Endodermal cell (in vitro differentiated cells): ENCODE measurements around the gene OR6C1. TPM values are rescaled to one million over a fixed set of nuclear protein-coding genes. Genes with fewer than 3 reads are reported as not detected.

ENCODE experiments used
- DNase-seq: peaks from one replicate; pipeline ENCODE4 v3.0.0-alpha.2; 2017
- H3K27ac ChIP-seq: 2 replicates; pipeline ENCODE4 v1.5.1; 2013; ENCODE audit warnings: mild to moderate bottlenecking, low read depth, low read length, moderate library complexity
- H3K27me3 ChIP-seq: 2 replicates; pipeline ENCODE4 v1.6.1; 2013; ENCODE audit warnings: mild to moderate bottlenecking, low read length, moderate library complexity; ENCODE audit not compliant: insufficient read depth, control insufficient read depth, poor library complexity, severe bottlenecking
- H3K36me3 ChIP-seq: 2 replicates; pipeline ENCODE4 v1.7.0; 2013; ENCODE audit warnings: mild to moderate bottlenecking, low read length, moderate library complexity; ENCODE audit not compliant: control insufficient read depth, insufficient read depth
- H3K4me1 ChIP-seq: one replicate; pipeline ENCODE4 v1.7.0; 2013; ENCODE audit warnings: low read length; ENCODE audit not compliant: control insufficient read depth, insufficient read depth
- H3K4me3 ChIP-seq: 2 replicates; pipeline ENCODE4 v1.5.1; 2013; ENCODE audit warnings: mild to moderate bottlenecking, low read length, moderate library complexity
- H3K9ac ChIP-seq: 2 replicates; pipeline ENCODE4 v1.6.1; 2013; ENCODE audit warnings: mild to moderate bottlenecking, low read length, moderate library complexity; ENCODE audit not compliant: poor library complexity, severe bottlenecking; ENCODE audit errors: extremely low read depth
- H3K9me3 ChIP-seq: 2 replicates; pipeline ENCODE4 v1.6.1; 2013; ENCODE audit warnings: mild to moderate bottlenecking, low read length, moderate library complexity; ENCODE audit not compliant: control insufficient read depth
- H3K27ac Mint-ChIP-seq: 2 replicates; pipeline ENCODE4 v1.8.0; 2020; ENCODE audit warnings: mixed read lengths
- H3K27me3 Mint-ChIP-seq: 2 replicates; pipeline ENCODE4 v1.8.0; 2021; ENCODE audit warnings: mild to moderate bottlenecking, mixed read lengths; ENCODE audit not compliant: insufficient read depth
- H3K36me3 Mint-ChIP-seq: 2 replicates; pipeline ENCODE4 v1.8.0; 2020; ENCODE audit warnings: low read depth, mixed read lengths
- H3K4me1 Mint-ChIP-seq: 2 replicates; pipeline ENCODE4 v1.8.0; 2020; ENCODE audit warnings: mixed read lengths
- H3K4me3 Mint-ChIP-seq: 2 replicates; pipeline ENCODE4 v1.8.0; 2020; ENCODE audit warnings: mild to moderate bottlenecking, moderate library complexity, mixed read lengths
- H3K9me3 Mint-ChIP-seq: 2 replicates; pipeline ENCODE4 v1.8.0; 2020; ENCODE audit warnings: mild to moderate bottlenecking, mixed read lengths
- CTCF ChIP-seq: fragments of 200-600 bp; sonication (generic); conservative IDR thresholded peaks from 2 replicates; pipeline ENCODE4 v1.5.0; 2021; ENCODE audit warnings: antibody characterized with exemption, mild to moderate bottlenecking
- WGBS, 2 experiments: methylation state at CpG; one replicate each; pipeline versions ENCODE4 v1.1.5 to v1.1.7; 2013; ENCODE audit warnings: missing lambda C conversion rate in 2 of 2, mixed read lengths in 1 of 2; ENCODE audit not compliant: insufficient coverage in 1 of 2, insufficient read length in 1 of 2; 5-methylcytosine and 5-hydroxymethylcytosine counted together
- long read RNA-seq, 4 experiments: library from polyadenylated mRNA in 2 of 4; library from RNA in 1 of 4; library from capped mRNA in 1 of 4; stranded (forward) in 3 of 4; unstranded in 1 of 4; transcript quantifications; one replicate each; pipeline ENCODE4 v2.0.0, GENCODE V29; 2020 to 2021; ENCODE audit warnings: inconsistent platforms in 1 of 4
- polyA plus RNA-seq, 2 experiments: library from polyadenylated mRNA; stranded (reverse); fragments of 50-300 nt; gene quantifications; one replicate each; pipeline ENCODE4 v1.2.3, GENCODE V29; 2013
- total RNA-seq, 2 donors: library from RNA; stranded (reverse); fragmentation: NEBNext Ultra II Directional in 1 of 2; extraction: Animal tissue kit (Norgen Biotek cat#: 25700) in 1 of 2; gene quantifications; 2 replicates in 1 of 2; 3 replicates in 1 of 2; pipeline ENCODE4 v1.2.1, GENCODE V29; 2021

The OR6C1 gene
- not detected for total RNA-seq
- polyA plus RNA-seq (2013, experiment 1 of 2): not detected
- not detected for polyA plus RNA-seq (2013, experiment 2 of 2)
- long read RNA-seq, experiment 1: 0 reads
- long read RNA-seq, experiment 2: 0 reads
- long read RNA-seq, experiment 3: 0 reads
- long read RNA-seq, experiment 4: 0 reads

DNA sequence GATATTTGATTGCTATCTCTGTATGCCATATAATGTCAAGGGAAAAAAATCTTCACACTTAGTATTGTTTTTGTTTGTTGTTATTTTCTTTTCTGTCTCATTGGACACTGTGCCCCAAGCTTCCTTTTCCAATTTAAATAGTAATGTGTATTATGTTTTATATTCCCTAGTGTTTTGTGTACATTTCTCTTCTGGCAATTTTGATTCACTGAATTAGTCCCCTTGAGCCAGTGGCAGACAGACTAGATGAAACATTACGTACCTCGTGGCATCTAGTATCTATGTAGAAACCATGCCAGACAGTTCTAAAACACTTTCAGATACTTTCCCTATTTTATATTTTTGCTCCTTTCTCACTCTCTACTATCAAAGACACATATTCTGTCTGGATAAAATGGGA lies at the start of gene OR6C1:
Gene OR6C1 (plus strand): TSS at position 301 of the 400 bp plus-strand sequence. CDS start 6,257 bp downstream, outside the sequence.
- H3K27me3 Mint-ChIP-seq: no peaks in the 10 kb centered on the region
- H3K36me3 Mint-ChIP-seq: no peaks in the 10 kb centered on the region
- DNase-seq: no peak
- H3K4me3 Mint-ChIP-seq: no peak within 1 kb of the TSS
- no peaks in the 10 kb centered on the region for H3K4me1 Mint-ChIP-seq
- no peak within 1 kb of the TSS for H3K9ac ChIP-seq
- no peak for TF ChIP-seq CTCF
- no peaks in the 10 kb centered on the region for H3K27me3 ChIP-seq
- H3K36me3 ChIP-seq: no peaks in the 10 kb centered on the region
- H3K4me3 ChIP-seq: no peak within 1 kb of the TSS
- no peak within 1 kb of the TSS for H3K27ac Mint-ChIP-seq
- H3K9me3 Mint-ChIP-seq: no peaks in the 10 kb centered on the region
- 96% methylated on average over 2 of the region's 2 CpGs; no CpG with 5 or more reads in 1 of the 2 experiments for WGBS, 2 experiments
- H3K4me1 ChIP-seq: peaks cover 4% of the 10 kb centered on the region
- H3K27ac ChIP-seq: no peak within 1 kb of the TSS
- peaks cover under 1% of the 10 kb centered on the region for H3K9me3 ChIP-seq

DNA sequence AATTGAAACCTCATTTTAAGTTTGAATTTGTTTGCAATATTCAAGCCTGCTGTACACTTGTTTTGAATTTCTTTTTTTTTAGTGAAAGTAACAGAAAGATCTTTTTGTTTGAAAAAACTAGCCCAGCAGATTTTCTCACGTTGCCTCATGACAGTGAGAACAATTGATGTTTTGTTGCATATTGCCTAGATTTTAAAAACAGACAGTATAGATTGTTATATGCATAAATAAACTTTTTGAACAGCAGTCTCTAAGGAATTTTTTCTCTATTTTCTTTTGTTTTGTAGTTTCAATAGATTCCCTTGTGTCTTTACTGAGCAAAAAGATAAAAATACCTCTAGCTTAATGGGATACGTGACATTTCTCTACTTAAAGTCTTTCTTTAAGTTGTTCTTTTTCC lies 33.2 kb upstream of the OR6C1 start:
- Histone ChIP-seq H3K27me3 (no peaks in the 10 kb centered on the region), H3K4me3 (no peak overlapping the region), H3K4me1 (no peaks in the 10 kb centered on the region), H3K9ac (no peak overlapping the region), H3K9me3 (no peaks in the 10 kb centered on the region), H3K36me3 (no peaks in the 10 kb centered on the region), H3K27ac (no peak overlapping the region)
- no peaks in the 10 kb centered on the region for H3K36me3 Mint-ChIP-seq
- no peak for DNase-seq
- TF ChIP-seq CTCF: no peak
- WGBS, 2 experiments: 83% methylated on average over 2 of the region's 2 CpGs; no CpG with 5 or more reads in 1 of the 2 experiments
- H3K9me3 Mint-ChIP-seq: peaks cover 7% of the 10 kb centered on the region
- no peaks in the 10 kb centered on the region for H3K27me3 Mint-ChIP-seq
- H3K4me3 Mint-ChIP-seq: no peak overlapping the region
- H3K27ac Mint-ChIP-seq: no peak overlapping the region
- no peaks in the 10 kb centered on the region for H3K4me1 Mint-ChIP-seq

GRCh38 chr12:55289999-55290398 lies 24.1 kb upstream of the OR6C1 start:
- H3K9me3 Mint-ChIP-seq: no peaks in the 10 kb centered on the region
- no peak overlapping the region for H3K4me3 Mint-ChIP-seq
- no peak for TF ChIP-seq CTCF
- Histone ChIP-seq H3K36me3 (no peaks in the 10 kb centered on the region), H3K4me1 (no peaks in the 10 kb centered on the region), H3K27ac (no peak overlapping the region), H3K27me3 (no peaks in the 10 kb centered on the region), H3K9ac (no peak overlapping the region), H3K4me3 (no peak overlapping the region), H3K9me3 (no peaks in the 10 kb centered on the region)
- WGBS, 2 experiments: 85 to 86% methylated on average over 1 to 2 of the region's 2 CpGs
- no peaks in the 10 kb centered on the region for H3K36me3 Mint-ChIP-seq
- no peak overlapping the region for H3K27ac Mint-ChIP-seq
- H3K4me1 Mint-ChIP-seq: no peaks in the 10 kb centered on the region
- no peak for DNase-seq
- H3K27me3 Mint-ChIP-seq: no peaks in the 10 kb centered on the region
